DMS53 (cell line): ENCODE results near the gene C1QB.

Experiments used
- DNase-seq: peaks from one replicate; lab custom pipeline; 2025; lab: John Stamatoyannopoulos, UW

C1QB gene

DNA sequence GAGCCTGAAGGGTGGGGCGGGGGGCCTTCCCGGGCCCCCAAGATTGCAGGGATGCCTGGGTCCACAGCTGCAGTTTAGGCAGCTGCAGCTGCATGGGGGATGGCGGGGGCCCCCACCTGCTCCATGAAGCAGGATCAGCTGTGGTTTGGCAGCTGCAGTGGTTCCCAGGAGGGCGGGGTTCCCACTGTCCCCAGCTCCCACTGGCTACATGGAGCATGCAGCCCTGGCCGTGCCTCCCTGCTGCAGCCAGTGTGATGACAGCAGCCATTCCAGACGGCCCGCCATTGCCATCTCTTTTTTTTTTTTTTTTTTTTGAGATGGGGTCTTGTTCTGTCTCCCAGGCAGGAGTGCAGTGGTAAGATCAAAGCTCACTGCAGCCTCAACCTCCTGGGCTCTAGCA, 17.6 kb upstream of the C1QB start:
- DNase-seq = no peak

DNA sequence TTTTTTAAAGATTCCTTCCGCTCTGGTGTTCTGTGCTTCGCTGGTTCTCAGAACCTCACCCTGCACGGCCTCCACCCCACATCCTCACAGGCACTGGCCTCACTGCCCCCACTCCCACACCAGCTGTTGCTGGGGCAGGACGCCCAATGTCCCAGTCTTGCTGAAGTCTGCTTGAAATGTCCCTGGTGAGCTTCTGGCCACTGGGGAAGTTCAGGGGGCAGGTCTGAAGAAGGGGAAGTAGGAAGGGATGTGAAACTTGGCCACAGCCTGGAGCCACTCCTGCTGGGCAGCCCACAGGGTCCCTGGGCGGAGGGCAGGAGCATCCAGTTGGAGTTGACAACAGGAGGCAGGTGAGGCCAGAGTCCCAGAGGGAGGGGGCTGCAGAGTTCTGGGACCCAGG, 16.7 kb upstream of the C1QB start, which contains the start of gene C1QA:
Gene C1QA, plus strand, starts transcription at position 276 of the 400 bp plus-strand sequence. CDS start 989 bp downstream, outside the sequence.
- DNase-seq = no peak

DNA sequence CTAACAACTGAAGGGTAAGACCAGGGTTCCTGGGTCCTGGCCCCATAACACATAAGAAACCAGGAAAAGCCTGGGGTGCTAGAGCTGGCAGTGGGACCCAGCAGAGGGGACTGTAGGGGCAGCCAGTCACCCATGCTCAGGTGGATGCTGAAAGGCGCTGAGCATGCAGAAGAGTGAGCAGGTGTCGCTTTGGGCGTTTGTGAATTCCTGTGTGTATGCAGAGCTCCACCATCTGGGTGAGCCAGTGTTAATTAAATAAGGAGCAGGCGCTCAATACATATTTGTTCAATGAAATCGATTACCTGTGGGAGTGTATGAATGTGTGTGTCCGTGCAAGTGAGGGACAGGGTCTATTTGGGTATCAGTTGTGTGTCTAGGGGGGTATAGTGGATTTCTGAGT, 16.1 kb upstream of the C1QB start:
- DNase-seq = peak; percentile 69

DNA sequence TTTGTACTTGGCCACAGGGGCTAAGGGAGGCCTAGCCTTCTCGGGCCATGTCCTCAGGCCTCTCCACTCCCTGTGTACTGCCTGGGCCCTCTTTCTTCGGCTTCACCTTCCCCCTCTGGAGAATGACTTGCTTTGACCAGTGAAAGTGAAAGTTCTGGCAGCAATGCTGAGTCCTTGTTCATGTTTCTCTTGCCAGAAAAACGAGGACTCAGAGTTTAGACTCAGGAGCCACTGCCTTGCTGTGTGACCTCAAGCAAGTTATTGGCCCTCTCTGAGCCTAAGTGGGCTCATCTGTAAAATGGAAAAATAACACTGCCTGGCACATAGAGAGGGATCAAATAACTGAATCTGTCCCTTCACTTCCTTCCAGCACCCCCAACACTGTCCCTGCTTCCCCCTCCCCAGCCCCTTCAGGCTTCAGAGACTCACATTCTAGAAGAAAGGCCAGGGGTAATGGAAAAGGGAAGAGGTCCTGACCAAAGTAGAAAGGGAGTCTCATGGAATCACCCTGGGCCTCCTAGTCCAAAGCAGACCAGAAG, 15.1 kb upstream of the C1QB start:
- DNase-seq = no peak

DNA sequence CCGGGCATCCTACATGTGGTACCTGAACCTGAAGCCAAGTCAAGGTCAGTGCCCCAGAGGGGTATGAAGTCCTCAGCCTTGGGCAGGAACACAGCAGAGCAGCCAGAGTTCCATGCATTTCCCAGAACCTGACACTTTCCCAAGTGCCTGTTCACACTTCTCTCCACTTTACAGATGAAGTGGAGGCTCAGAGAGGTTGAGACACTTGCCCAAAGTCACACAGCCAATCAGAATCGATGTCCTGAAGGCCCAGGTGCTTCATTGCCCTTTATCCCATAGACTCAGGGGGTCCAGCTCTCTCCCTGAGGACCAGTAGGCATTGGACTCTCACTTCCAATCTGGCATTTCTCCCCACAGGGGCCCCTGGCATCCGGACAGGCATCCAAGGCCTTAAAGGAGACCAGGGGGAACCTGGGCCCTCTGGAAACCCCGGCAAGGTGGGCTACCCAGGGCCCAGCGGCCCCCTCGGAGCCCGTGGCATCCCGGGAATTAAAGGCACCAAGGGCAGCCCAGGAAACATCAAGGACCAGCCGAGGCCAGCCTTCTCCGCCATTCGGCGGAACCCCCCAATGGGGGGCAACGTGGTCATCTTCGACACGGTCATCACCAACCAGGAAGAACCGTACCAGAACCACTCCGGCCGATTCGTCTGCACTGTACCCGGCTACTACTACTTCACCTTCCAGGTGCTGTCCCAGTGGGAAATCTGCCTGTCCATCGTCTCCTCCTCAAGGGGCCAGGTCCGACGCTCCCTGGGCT, 14.4 kb upstream of the C1QB start:
- DNase-seq = no peak

DNA sequence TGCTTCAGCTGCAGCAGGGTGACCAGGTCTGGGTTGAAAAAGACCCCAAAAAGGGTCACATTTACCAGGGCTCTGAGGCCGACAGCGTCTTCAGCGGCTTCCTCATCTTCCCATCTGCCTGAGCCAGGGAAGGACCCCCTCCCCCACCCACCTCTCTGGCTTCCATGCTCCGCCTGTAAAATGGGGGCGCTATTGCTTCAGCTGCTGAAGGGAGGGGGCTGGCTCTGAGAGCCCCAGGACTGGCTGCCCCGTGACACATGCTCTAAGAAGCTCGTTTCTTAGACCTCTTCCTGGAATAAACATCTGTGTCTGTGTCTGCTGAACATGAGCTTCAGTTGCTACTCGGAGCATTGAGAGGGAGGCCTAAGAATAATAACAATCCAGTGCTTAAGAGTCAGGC, 13.8 kb upstream of the C1QB start:
- peak; percentile 21 for DNase-seq

DNA sequence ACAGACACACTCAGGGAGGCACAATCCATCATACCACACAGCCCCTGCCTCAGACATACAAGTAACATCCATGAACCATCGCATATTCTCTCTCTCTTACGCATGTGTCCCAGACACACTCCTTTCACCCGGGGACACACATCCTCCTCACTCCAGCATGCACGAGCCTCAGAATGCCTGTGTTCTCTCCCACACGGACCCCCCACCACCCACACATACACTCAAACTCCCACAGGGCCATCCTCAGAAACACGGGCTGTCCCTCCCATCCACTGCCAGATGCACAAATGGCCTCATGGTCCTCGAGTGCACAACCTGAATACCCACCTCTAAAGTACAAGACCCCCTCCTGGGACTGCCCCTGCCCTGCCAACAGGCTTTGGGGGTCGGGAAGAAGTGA, 11.8 kb upstream of the C1QB start:
- DNase-seq = no peak

DNA sequence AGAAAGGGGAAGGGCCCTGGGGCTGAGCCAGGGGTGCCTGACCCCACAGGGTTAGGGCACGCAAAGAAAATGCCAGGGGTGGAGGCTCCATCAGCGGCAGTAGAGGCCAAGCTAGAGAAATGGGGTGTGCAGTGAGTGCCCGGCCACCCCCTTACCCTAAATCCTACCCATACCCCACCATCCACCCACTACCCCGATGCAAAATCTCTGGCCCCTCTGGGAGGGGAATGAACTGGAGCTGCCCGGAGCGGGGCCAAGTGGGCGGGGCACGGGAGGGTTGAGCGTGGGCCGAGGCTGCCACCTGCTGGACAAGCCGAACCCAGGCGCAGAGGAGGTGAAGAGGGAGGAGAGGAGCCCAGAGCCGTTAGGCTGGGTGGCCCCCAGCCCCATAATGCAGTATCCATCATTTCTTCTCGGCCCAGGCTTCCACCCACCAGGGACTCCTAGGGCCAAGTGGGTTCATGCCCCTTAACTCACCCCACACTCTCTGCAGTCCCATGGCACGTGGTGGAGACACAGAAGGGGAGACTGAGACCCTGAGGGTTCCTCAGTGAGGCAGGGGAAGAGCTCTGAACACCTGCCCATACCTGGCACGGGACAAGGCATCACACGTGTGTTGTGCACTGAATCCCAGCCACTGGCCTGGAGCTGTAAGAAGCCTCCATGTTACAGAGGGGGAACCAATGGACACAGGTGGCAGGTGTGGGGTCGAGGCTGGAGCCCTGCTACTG, 11.0 kb upstream of the C1QB start:
- DNase-seq = peak; percentile 78

DNA sequence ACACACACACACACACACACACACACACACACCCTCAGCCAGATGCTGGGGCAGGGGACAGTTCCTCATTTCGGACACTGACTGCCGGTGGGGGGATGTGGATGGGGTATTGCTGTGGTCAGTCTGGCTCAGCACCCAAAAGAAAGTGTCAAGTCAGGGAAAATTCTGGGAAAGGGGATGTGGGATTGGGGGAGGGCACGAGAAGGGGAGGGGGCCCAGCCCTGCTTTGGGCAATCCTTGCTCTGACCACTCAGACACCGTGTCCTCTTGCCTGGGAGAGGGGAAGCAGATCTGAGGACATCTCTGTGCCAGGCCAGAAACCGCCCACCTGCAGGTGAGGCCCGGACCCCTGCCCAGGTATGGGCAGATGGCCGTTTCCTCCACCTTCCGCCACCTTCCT, 9.7 kb upstream of the C1QB start, which contains the start of gene C1QC:
Gene C1QC, plus strand, starts transcription at position 253 of the 400 bp plus-strand sequence. CDS start 391 bp downstream, outside the sequence.
- no peak for DNase-seq

DNA sequence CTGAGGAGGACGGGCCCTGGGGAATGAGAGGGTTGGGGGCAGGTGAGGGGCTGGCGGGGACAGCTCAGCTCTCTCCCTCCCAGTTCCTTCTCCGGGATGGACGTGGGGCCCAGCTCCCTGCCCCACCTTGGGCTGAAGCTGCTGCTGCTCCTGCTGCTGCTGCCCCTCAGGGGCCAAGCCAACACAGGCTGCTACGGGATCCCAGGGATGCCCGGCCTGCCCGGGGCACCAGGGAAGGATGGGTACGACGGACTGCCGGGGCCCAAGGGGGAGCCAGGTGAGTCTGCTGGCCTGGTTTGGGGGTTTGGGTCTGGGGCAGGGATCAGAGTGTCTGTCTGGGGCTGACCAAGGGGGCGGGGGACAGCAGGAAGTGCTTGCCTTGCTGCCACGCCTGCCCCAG, 9.1 kb upstream of the C1QB start:
- DNase-seq = no peak

DNA sequence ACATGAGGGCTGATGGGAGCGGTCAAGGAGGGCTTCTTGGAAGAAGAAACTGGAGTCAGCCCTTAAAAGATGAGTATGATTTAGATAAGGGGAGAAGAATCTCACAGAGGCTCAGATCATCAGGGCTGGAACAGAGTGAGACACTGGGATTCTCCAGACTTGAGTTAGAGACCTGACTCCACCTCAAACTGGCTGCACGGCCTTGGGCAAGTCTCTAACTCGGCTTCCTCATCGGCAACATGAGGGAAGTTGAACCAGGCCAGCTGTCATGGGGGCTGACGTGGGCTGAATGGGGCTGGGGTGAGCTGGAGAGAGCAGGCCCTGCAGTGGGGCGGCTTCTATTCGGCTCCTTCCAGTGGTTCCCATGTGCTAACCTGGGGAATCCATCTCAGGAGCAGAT, 7.1 kb upstream of the C1QB start:
- no peak for DNase-seq

DNA sequence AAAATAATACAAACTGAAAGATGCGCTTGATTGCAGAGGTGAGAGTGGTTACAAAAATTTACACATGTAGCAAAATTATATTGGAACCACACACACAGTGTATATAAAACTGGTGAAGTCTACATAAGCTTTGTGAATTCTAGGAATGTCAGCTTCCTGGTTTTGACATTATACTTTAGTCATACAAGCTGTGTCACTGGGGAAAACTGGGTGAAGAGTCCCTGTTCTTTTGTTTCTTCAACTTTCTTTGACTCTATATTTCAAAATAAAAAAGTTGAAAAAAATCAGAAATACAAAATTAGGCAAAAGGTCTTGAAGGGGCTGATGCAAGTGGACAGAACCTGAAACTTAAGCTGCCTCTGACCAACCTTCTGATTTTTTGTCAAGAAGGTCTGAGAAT, 6.7 kb upstream of the C1QB start:
- no peak for DNase-seq

DNA sequence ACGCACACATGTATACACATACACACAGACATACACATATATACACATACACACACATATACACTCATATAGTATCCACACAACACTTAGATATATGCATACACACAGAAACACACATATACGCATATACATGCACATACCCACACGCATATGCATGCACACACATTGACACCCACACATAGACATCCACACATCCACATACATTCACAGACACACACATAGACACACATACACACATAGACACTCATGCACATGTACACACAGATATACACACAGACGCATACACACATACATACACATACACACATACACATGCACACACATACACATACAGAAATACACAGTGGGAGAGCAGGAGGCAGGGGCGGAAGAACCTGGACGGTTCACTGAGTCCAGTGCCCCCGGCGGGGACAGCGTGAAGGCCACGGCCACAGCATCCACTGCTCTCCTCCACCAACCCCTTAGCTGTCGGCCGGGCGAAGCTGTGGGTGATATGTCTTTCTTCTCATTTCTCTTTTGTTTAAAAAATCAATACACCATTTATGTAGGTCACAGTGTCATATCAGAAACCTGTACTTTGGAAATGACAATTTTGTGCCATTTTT, 2.8 kb upstream of the C1QB start:
- DNase-seq = no peak

DNA sequence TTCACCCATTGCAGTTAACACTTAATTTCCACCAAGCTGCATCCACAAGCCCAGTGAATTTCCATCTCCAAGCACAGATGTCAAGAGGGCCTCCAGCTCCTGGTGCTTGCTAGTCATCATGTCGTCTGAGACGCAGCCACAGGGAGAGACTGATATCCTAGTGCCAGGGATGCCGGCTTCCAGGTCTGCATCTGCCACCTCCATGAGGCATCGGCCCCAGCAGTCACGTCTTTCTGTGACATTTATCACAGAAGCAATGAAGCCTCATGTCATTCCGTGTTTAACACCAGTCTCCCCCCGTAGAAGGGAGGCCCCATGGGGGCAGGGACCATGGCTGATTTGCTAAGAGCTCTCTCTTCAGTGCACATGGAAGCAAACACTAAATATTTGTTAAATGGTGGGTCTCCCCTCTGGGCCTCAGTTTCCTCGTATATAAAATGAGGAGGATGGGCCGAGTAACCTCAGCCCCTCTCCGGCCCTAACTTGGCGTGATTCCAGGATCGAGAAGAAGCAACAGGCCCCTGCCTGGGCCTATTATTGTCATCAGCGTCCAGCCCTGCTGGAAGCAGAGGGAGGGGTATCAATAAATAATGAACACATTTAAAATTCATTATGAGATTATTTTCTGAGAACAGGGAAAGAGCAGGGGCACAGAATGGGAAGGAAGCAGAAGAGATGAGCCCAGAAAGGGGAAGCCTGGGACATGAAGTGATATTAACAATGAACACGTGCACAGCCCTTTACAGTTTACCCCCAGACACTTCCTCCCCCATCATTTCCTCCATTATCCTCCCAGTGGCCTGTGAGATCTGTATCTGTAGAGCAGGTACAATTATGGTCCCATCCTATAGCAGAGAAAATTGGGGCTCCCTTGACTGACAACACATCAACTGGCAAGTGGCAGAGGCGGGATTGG, 837 bp upstream of the C1QB start:
- DNase-seq = no peak

DNA sequence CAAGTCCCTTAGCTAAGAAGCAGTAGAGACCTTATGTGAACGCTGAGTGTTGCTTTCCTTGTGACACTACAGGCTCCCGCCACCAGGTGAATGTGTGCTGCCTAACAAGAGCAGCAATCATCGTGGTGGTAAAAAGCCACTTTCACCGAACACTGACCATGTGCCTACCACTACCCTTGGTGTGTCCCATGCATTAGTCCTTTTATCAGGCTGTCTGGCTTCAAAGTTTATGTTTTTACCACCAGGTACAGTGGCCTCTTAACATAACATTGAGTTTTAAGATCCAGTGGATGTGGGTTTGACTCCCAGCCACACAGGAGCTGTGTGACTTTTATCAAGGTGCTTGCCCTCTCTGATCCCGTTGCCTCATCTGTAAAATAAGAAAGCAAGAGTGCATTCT, 1.7 kb downstream of the C1QB start:
- DNase-seq = peak; percentile 49

DNA sequence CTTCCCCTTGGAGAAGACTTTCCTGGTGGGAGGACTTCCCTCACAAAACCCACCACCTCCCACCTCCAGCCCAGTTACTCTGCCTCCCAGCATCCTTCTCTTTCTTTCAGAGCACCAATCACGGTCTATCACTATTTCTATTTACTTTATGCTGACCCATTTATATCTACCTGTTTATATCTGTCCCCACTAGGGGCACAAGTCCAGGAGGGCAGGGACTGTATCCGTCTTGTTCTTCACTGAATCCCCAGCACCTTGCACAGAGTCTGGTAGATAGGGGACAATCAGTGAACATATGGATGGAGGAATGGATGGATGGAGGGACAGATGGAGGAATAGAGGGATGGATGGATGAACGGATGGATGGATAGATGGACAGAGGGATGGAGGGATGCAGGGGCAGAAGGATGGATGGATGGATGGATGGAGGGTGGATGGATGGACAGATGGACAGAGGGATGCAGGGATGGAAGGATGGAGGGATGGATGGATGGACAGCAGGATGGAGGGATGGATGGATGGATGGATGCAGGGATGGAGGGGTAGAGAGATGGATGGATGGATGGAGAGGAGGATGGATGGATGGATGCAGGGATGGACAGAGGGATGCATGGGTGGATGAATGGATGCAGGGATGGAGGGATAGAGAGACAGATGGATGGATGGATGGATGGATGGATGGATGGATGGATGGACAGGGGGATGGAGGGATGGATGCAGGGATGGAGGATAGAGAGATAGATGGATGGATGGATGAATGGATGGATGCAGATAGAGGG, 5.5 kb downstream of the C1QB start:
- peak; percentile 45 for DNase-seq

DNA sequence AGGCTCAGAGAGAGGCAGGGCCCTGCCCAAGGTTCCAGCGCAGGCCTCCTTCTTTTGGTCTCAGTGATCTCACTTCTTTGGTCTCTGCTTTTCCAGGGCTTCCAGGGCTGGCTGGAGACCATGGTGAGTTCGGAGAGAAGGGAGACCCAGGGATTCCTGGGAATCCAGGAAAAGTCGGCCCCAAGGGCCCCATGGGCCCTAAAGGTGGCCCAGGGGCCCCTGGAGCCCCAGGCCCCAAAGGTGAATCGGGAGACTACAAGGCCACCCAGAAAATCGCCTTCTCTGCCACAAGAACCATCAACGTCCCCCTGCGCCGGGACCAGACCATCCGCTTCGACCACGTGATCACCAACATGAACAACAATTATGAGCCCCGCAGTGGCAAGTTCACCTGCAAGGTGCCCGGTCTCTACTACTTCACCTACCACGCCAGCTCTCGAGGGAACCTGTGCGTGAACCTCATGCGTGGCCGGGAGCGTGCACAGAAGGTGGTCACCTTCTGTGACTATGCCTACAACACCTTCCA, 7.7 kb downstream of the C1QB start:
- no peak for DNase-seq

DNA sequence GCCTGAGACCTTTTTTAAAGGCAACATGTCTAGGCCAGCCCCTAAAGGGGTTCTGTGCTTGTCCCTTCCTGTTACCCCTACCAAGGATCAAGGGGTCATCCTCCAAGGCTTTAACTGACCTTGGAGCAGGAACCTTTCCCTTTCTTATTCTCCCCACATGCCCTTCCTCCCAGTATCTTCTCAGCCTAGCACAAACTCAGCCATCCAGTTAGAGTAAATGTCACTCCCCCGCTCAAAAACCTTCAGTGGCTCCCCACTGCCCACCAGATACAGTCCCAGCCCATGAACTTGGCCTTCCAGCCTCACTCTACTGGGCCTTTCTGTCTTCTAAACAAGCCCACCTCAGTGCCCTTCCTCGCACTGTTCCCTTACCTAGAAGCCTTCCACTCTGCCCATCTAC, 8.8 kb downstream of the C1QB start:
- no peak for DNase-seq

DNA sequence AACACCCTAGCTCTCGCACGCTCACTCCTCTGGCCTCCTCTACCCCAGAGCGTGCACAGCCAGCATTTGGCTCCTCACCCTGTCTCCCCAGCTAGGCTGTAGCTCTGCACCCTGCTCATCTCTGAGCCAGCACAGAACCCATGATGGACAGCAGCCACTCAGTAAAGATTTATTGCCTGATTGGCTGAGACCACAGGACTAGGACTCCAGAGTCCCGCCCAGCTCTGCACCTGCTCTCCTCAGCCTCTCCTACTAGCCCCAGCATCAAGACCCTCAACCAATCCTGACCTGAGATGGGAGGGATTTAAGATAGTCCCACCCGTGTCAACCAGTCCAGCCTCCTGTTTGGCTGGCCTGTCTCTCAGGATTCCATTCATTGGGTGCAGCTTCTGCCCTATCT, 9.3 kb downstream of the C1QB start:
- DNase-seq = peak; percentile 61

DNA sequence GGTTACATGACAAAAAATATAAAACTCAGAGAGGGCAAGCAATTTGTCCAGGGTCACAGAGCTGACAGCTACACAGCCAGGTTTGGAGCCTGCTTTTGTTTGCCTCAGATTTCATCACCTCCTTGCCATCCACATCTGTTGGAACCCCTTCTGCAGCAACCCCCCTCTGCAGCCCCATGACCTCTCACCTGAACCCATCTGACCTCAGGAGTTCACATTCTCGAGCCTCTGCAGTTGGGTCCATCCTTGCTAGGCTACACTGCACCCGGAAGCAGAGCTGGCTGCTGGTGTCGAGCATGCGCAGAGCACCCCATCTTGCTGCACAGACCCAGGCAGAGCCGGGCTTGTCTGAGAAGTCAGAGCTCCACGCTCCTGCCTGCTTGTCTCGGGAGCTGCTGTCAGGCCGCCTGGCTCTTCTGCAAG, 10.0 kb downstream of the C1QB start:
- DNase-seq = no peak

DNA sequence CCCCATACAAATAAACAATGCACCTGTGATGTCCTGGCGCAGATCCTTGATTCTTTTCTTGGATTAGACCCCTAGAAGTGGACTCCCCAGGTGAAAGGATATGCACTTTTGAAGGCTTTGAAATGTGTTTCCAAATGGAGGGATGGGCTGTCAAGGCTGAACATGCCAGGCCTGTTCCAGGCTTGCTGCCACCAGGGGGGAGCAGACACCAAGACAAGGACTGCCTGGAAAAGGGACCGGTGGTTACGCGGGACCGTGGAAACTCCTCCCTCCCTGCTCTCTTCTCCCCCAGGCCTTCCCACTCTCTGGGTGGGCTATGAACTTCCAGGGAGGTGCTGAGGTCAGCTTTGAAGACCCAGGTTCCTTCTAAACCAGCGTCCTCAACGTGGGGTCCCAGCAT, 12.7 kb downstream of the C1QB start:
- DNase-seq = peak; percentile 72
